GM19438 (cell line): ENCODE measurements around the gene TRHDE.
A peak's percentile ranks its signal among the peaks of the same experiment; 100 is the strongest.

Experiments
- ATAC-seq: cut with Tn5 transposase; IDR thresholded peaks from one replicate; pipeline ENCODE4 v1.9.1; 2021; ENCODE audit warnings: low read depth; ENCODE audit not compliant: unreplicated experiment

The TRHDE gene

GRCh38 chr12:72304751-72305150, 32.6 kb downstream of the TRHDE start:
- ATAC-seq = no peak

GRCh38 chr12:72307229-72307628, 35.1 kb downstream of the TRHDE start:
- no peak for ATAC-seq

- no peak for ATAC-seq
These were observed 39.8 kb downstream of the TRHDE start for GRCh38 chr12:72311946-72312345.

DNA sequence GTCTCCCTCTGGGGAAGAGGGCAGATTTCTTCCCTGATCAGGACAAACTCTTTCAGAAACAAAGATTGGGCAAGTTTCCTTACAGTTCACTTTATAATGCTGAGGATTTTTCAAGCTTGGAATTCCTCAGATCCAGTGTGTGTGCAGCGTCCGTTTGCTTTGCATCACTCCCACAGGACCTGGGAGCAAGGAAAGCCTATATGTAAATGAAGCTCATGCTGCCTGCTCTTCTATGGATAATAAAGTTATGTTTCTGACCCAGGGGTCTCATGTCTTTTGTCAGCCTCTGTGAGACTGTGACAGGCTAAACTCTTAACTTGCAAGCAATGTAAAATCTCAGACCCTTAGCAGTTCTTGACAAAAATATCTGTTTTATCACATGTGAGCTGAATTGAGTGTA, 41.6 kb downstream of the TRHDE start:
- ATAC-seq = no peak

- ATAC-seq = no peak
These were observed 43.7 kb downstream of the TRHDE start for GRCh38 chr12:72315858-72316257.

DNA sequence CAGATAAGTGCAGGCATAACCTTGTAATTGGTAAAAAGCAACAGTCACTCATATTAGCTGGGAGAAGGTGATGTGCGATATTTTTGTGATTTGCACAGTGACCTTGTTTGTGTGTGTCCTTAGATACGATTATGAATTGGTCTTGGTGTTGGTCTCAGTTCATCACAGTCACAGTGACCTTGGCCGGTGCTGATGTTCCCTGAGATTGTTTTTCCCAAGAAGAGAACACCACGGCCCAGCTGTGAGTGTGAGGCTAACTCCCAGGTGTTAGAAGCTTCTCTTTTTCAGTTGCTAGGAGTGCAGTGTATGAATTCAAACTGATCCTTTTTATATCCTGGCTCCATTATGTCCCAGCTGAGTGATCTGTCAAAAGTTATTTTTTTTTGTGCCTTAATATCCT, 46.2 kb downstream of the TRHDE start:
- ATAC-seq = no peak

DNA sequence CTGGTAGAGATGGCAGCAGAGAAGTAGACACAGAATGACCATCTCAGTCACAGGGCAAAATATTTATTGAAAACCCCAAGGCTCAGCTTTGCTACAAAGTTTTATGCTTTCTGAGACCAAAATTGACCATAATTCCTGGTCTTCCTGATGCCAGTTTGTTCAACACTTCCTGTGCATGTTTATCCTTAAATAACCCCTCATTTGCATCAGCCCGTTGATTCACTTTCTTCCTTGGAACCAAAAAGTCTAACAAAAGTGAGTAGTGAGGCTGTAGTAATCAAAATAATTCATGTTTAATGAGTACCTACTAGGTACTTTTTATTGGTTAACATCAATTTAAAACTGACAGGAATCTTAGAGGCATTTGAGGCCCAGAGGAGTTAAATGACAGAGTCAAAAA, 51.7 kb downstream of the TRHDE start:
- no peak for ATAC-seq

- ATAC-seq = no peak
These were observed 58.1 kb downstream of the TRHDE start for GRCh38 chr12:72330301-72330700.

- ATAC-seq = no peak
These were observed 58.6 kb downstream of the TRHDE start for GRCh38 chr12:72330784-72331183.

GRCh38 chr12:72337382-72337781, 65.2 kb downstream of the TRHDE start:
- no peak for ATAC-seq

DNA sequence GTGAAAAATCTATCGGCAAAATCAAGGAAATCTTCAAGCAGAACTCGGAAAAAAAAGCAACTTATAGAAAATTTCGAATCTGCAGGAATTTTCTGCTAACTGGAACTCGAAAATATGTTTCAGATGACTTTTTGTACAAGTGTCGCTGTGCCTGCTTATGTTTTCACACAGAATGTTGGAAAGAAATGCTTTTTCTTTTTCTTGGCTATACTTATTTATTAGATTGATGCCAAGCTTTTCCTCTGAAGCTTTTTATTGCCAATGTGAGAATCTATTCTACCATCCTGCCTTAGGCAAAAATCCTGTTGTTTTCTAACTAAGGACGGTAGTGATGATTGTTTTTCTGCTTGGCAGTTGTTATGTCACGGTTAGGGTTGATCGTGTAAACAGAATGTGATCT, 65.8 kb downstream of the TRHDE start:
- ATAC-seq = no peak

GRCh38 chr12:72338437-72338836, 66.3 kb downstream of the TRHDE start:
- no peak for ATAC-seq

- ATAC-seq = peak; percentile 94
These were observed 74.3 kb downstream of the TRHDE start for GRCh38 chr12:72346363-72346944.

GRCh38 chr12:72349491-72349890, 77.3 kb downstream of the TRHDE start:
- ATAC-seq = no peak

DNA sequence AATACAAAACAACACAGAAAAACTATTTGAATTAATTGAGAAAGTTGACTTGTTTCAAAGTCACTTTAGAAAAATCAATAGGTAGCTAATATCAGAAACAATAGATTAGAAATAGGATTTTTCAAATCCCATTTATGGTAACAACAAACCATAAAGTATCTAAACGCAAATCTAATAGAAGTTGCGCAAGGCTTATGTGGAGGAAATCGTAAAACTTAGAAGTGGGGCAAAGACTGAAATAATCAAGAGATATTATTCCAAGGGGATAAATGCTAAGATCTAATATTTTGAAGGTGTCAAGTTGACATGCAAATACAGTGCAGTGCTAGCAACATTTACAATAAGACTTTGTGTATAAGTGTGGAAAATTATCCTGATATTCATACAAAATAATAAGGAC, 87.2 kb downstream of the TRHDE start:
- no peak for ATAC-seq

DNA sequence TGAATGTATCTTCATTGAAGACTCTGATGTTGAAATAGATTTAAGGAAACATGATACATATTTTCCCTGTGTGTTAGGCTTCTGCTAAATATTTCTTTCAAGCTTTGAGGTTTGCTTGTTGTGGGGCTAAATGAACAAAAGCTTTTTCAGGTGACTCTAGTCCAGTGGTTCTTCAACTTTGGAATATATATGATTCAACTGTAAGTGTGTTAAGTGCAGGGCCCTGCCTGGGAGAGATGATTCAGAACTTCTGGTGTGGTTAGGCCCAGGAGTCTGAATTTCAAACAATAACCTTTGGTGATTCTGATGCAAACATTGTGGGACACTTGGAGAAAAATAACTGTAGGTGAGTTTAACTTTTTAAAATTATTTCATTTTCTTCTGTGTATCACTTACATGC, 93.0 kb downstream of the TRHDE start:
- no peak for ATAC-seq

DNA sequence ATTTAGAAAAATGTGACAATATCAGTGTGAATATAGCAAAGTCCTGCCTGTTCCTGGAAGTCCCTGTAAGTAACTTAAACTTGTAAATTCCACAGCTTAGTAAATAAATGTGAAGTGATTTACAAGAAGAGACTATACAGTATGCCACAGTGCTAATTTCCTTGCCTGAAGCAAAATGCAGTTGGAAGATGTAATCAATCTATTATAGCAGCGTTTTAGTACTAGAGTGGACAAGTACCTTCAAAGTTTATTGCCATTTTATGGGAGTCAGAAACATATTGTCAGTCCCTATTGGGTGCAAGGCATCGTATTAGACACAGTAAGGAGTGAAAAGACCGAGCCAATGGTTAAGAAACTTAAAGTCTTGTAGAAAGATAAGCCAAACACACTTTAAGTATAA, 94.1 kb downstream of the TRHDE start:
- no peak for ATAC-seq

DNA sequence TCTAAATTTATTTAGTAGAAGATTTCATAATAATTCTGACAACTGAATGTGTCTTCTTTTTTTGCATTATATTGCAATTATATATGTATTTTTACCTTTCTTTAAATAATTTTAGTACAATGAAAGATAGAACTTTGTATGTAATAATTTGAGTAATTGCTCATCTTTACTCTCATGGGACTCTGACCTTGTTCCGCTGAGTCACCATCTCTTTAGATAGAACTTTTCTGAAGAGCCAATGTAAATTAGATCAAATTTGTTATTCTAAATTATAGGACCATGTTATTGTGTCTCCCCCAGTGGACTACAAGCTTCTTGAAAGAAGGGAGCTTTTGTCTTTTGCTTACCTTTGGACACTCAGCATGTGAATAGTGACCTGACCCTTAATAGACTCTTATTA, 96.1 kb downstream of the TRHDE start:
- no peak for ATAC-seq

- ATAC-seq = no peak
These were observed 96.7 kb downstream of the TRHDE start for GRCh38 chr12:72368719-72369422.

GRCh38 chr12:72369423-72369959, 97.3 kb downstream of the TRHDE start:
- no peak for ATAC-seq

DNA sequence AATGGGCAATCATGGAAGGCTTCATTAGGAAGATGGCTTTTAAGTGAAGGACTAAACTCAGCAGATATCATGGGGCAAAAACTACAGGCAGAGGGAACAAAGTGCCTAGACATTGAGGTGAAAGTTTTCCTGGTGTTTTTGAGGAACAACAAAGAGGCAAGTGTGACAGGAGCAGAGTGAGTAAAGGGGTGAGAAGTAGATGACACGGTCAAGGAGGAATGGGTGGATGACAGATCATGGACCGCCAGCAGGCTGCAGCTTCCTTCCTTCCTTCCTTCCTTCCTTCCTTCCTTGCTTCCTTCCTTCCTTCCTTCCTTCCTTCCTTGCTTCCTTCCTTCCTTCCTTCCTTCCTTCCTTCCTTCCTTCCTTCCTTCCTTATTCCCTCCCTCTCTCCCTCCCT, 108.3 kb downstream of the TRHDE start:
- ATAC-seq = no peak

GRCh38 chr12:72388322-72388721, 116.2 kb downstream of the TRHDE start:
- no peak for ATAC-seq
